ENCODE measurements around the gene DHRS4. TPM values are rescaled to one million over a fixed set of nuclear protein-coding genes. Genes with fewer than 3 reads are reported as not detected.

DHRS4 gene
- total RNA-seq, 1 experiment from 2014 or later: 12.7 TPM

DNA sequence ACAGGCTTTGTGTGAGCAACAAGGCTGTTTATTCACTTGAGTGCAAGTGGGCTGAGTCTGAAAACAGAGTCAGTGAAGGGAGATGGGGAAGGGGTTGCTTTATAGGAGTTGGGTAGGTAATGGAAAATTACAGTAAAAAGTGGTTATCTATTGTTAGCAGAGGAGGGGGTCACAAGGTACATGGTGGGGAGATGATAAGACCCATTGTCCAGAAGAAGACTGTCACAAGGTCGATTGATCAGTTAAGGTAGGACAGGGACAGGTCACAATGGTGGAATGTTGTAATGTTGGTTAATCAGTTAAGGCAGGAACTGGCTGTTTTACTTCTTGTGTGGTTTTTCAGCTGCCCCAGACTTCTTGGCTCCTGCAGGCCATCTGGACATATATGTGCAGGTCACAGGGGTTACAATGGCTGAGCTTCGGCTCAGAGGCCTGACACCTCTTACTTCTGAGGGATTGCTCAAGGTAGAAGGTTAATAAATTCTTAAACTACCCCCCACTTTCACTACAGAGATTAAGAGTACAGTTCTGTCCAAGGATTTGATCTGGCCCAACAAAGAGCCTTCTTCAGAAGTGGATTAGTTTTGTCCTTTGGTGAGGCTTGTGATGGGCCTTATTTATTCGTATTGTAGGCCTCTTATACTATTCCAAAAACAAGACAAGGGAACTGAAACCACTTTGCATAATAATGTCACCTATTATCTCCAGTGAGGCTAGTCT lies 13.8 kb upstream of the DHRS4 start:
- no peak for DNase-seq
- no peak overlapping the region for H2AK5ac ChIP-seq (ENCODE audit: insufficient read length, low read length)
- H3K56ac ChIP-seq (ENCODE audit: insufficient read length, low read depth, low read length): no peak overlapping the region
- H3K9ac ChIP-seq (ENCODE audit: extremely low read depth, insufficient read length, low read length): no peak overlapping the region
- no peak overlapping the region for H4K8ac ChIP-seq (replicated peaks; ENCODE audit: insufficient read length, low read depth, low read length)
- H3K79me1 ChIP-seq (ENCODE audit: insufficient read depth, low read depth, low read length, poor library complexity, severe bottlenecking): no peaks in the 10 kb centered on the region
- H3K18ac ChIP-seq (ENCODE audit: insufficient read length, low read depth, low read length): no peak overlapping the region
- H4K91ac ChIP-seq (ENCODE audit: insufficient read length, low read depth, low read length): no peak overlapping the region
- H3K27me3 Mint-ChIP-seq (ENCODE audit: low read depth): peaks cover 6% of the 10 kb centered on the region
- H3K79me2 ChIP-seq (ENCODE audit: insufficient read depth, low read length): 0 out of 2 replicates have a peak, but pooled peaks cover 1% of the 10 kb centered on the region
- H3K9me3 Mint-ChIP-seq: no peaks in the 10 kb centered on the region; a peak in 2 of 5 replicates
- H3K36me3 Mint-ChIP-seq (ENCODE audit: insufficient read depth in 1 of 3, low read depth in 3 of 3): peaks cover 3 to 13% (median 7%) of the 10 kb centered on the region in 3 experiments; a peak in 6 of 7 replicates
- H2BK5ac ChIP-seq (ENCODE audit: insufficient read length, low read length): no peak overlapping the region
- H3K23ac ChIP-seq (ENCODE audit: insufficient read length, low read depth, low read length): no peak overlapping the region
- H3T11ph ChIP-seq (ENCODE audit: low read length): no peak overlapping the region
- TF ChIP-seq, protein P1, sequence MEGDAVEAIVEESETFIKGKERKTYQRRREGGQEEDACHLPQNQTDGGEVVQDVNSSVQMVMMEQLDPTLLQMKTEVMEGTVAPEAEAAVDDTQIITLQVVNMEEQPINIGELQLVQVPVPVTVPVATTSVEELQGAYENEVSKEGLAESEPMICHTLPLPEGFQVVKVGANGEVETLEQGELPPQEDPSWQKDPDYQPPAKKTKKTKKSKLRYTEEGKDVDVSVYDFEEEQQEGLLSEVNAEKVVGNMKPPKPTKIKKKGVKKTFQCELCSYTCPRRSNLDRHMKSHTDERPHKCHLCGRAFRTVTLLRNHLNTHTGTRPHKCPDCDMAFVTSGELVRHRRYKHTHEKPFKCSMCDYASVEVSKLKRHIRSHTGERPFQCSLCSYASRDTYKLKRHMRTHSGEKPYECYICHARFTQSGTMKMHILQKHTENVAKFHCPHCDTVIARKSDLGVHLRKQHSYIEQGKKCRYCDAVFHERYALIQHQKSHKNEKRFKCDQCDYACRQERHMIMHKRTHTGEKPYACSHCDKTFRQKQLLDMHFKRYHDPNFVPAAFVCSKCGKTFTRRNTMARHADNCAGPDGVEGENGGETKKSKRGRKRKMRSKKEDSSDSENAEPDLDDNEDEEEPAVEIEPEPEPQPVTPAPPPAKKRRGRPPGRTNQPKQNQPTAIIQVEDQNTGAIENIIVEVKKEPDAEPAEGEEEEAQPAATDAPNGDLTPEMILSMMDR (conservative IDR thresholded peaks at IDR 0.05): no peak
- H4K20me1 ChIP-seq (ENCODE audit: control insufficient read depth, insufficient read depth, insufficient read length): no peaks in the 10 kb centered on the region
- H3K9me3 ChIP-seq (ENCODE audit: control insufficient read depth, low read depth, low read length): no peaks in the 10 kb centered on the region
- no peak overlapping the region for H3K14ac ChIP-seq (ENCODE audit: insufficient read depth, low read length)
- WGBS (ENCODE audit: extremely low coverage, insufficient read length, low lambda C conversion rate): no CpG with 5 or more reads among the region's 3 CpGs
- H3K4me1 ChIP-seq (ENCODE audit: insufficient read depth, low read length): no peaks in the 10 kb centered on the region
- no peak overlapping the region for H4K5ac ChIP-seq (ENCODE audit: insufficient read length, low read depth, low read length)
- no peaks in the 10 kb centered on the region for H3K23me2 ChIP-seq (ENCODE audit: insufficient read length, low read depth, low read length, poor library complexity, severe bottlenecking)
- H3K27ac Mint-ChIP-seq: no peak overlapping the region
- H3K27ac ChIP-seq (ENCODE audit: insufficient read length, low read depth, low read length): no peak overlapping the region
- no peak overlapping the region for H3K4me2 ChIP-seq (ENCODE audit: insufficient read depth, insufficient read length, low read length)
- no peak overlapping the region for H2AFZ ChIP-seq (ENCODE audit: low read length)
- no peak overlapping the region for H2BK20ac ChIP-seq (ENCODE audit: low read depth, low read length, poor library complexity, severe bottlenecking)
- no peak overlapping the region for H3K4ac ChIP-seq (ENCODE audit: low read depth, low read length)
- H2BK120ac ChIP-seq (ENCODE audit: low read depth, low read length, poor library complexity, severe bottlenecking): no peak overlapping the region
- H2BK12ac ChIP-seq (ENCODE audit: insufficient read length, low read depth, low read length): no peak overlapping the region
- no peaks in the 10 kb centered on the region for H3K4me1 Mint-ChIP-seq
- H3K27me3 ChIP-seq (ENCODE audit: insufficient read depth, low read length): no peaks in the 10 kb centered on the region
- H2BK15ac ChIP-seq (ENCODE audit: low read depth, low read length): no peak overlapping the region
- H3K4me3 Mint-ChIP-seq: no peak overlapping the region

Data from H9 (cell line).